ENCODE results near the gene MYCL.

GRCh38 chr1:39944410-39945112 lies 42.8 kb upstream of the MYCL start:
- TF ChIP-seq CTCF (IDR thresholded peaks at IDR 0.05) (no peak), POLR2A (IDR thresholded peaks at IDR 0.05) (no peak)
